A673 (cell line): ENCODE measurements around the gene ZFYVE21.

Source experiments
- CTCF ChIP-seq: fragments of 300-800, 200-600 bp; sonication (generic); conservative IDR thresholded peaks from 2 replicates; pipeline ENCODE4 v1.5.1; 2017; ENCODE audit warnings: low read depth, mild to moderate bottlenecking, antibody characterized with exemption, low read length, moderate library complexity, mixed read lengths
- EZH2 ChIP-seq: fragments of 200-600 bp; sonication (generic); IDR thresholded peaks from 2 replicates; pipeline ENCODE4 v1.6.1; 2017; ENCODE audit warnings: borderline replicate concordance, low read depth, mild to moderate bottlenecking, mixed read lengths, antibody characterized with exemption, low read length; ENCODE audit not compliant: poor library complexity, severe bottlenecking

- TF ChIP-seq CTCF = no peak
- TF ChIP-seq EZH2 = no peak
Observed at GRCh38 chr14:103715052-103716000, at the start of gene ZFYVE21, which contains the start of gene XRCC3.
